GM18511 (cell line): Measurements from ENCODE around the gene PLPP2.

ENCODE experiments used
- ATAC-seq: cut with Tn5 transposase; IDR thresholded peaks from one replicate; pipeline ENCODE4 v1.9.1; 2021; ENCODE audit warnings: mild to moderate bottlenecking, moderate library complexity; ENCODE audit not compliant: unreplicated experiment

The PLPP2 gene

DNA sequence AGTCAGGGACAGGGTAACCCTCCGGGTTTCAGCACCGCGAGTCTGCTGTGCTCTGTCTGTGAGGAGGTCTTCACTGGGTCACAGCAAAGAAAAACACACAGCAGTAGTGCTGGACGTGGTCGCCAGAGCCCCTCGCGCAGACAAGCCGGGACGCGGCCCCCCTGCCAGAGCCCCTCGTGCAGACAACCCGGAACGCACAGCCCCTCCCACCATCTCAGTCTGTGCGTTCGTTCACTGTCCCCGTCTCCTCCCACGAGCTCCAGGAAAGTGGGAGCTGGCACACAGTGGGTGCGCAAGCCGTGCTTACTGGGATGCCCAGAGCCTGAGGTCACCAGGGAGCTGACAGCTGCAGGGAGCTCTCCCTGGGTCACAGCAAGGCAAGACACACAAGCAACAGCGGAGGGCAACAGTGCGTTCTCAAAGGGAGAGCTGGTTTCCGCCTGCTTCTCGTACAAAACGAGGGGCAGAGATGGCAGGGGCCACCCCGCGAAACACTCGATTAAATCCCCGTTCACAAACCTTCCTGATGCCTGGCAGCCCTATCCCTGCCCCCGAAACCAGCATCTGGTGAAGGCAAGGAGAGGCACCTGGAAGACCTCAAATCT is 3.2 kb upstream of the PLPP2 start:
- ATAC-seq = no peak

- no peak for ATAC-seq
Observed at GRCh38 chr19:293436-294110, 2.4 kb upstream of the PLPP2 start.

- ATAC-seq = no peak
Observed at GRCh38 chr19:292951-293350, 1.7 kb upstream of the PLPP2 start.

GRCh38 chr19:292281-292884 is 1.2 kb upstream of the PLPP2 start:
- ATAC-seq = no peak

DNA sequence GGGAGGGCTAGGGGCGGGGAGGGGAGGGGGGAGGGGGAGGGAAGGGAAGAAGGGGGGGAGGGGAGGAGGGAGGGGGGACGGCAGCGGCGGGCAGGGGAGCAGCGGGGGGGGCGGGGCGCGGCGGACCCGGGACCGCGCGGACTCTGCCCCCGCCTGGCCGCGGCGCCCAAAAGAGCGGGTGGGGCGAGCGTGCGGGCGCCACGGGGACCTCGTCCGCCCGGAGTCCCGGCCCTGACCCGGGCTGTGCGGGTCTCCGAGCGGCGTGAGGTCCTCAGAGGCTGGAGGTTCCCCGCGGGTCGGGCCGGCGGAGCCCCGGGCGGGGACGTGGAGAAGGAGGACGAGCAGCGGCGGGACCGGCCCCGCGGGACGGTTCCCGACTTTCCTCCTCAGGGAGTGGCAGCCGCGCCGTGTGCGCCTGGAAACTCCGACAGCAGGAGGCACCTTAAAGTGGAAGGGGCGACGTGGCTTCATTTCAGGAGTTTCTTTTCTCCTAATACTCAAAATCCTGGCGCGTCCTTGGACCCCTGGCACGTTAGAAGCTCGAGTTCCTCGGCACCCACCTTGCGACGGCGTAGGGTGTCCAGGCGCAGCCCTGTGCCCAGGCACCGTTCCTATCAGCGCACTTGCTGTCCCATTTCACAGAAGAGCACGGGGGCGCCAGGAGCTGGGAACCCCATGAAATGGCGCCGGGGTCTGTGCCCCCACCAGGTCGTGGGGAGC is 518 bp upstream of the PLPP2 start:
- ATAC-seq = no peak

- ATAC-seq = no peak
Observed at GRCh38 chr19:290372-291005, 714 bp downstream of the PLPP2 start.

- ATAC-seq = no peak
Observed at GRCh38 chr19:289651-290371, 1.4 kb downstream of the PLPP2 start.

DNA sequence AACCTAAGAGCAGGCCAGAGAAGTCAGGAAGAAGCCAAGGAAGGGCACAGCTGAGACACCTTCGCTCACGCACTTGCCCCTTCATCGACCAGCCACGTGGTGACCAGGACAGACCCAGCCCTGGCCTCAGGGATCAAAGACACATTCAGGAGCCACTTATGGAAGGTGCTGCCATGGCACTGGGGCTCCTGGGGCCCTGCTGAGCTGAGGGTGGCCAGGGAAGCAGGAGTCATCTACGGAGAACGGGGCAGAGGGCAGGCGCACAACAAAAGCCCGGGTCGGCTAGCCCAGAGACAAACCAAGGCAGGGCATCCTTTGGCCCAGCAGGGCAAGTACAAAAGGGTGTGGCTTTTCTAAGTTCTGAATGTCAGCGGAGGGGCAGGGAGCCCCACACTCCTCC is 2.3 kb downstream of the PLPP2 start:
- no peak for ATAC-seq

DNA sequence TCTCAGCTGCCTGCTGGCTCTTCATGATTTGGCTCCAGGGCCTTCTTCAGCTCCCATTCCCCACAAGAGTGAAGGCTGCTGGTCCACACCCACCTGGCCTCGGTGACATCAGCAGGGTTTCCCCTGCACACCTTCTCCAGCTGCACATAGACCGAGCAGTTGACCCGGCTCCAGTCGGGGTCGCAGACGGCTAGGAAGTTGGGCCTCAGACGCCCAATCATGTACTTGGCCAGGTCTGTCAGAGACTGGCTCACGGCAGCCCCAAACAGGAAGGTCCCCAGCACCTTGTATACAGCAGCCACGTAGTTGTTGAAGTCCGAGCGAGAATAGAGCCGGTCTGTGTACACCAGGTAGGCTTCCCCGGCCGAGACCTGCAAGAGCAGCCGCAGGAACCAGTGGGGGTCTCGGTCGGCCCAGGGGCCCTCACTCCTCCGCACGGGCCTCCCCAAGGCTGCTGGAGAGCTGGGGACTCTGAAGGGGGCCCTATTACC is 3.8 kb downstream of the PLPP2 start:
- ATAC-seq = no peak

- ATAC-seq = no peak
Observed at GRCh38 chr19:283395-283794, 7.8 kb downstream of the PLPP2 start.

GRCh38 chr19:282501-282900 is 8.7 kb downstream of the PLPP2 start:
- ATAC-seq = no peak

- ATAC-seq = no peak
Observed at GRCh38 chr19:281992-282391, 9.2 kb downstream of the PLPP2 start.

DNA sequence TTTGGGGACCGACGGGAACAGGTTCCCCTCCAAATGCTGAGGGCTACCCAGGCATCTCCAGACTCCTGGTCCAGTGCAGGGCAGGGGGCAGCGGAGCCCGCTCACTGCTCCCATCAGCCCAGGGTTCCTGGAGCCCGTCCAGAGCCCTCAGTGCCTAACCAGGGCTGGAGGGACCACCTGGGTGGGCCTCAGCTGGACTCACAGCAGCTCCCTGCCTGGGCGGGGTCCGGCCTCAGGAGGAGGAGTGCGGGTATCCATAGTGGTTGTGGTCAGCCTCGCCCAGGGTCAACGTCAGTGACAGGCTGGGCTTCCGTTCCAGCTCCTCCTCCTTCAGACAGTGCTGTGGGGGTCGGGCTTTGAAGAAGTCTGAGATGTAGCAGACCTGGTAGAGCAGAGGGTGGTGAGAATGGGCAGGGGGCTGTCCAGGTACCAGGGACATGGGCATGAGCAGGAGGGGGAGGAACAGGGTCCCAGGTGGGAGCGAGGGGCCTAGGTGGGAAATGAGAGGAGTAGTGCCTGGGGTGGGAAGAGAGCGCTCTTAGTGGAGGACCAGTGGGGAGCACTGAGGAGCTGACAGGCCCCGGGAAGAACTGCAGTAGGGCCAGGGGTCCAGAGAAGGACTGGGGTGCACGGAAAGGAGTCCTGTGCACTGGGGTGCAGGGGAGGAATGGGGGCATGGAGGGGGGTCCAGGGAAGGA is 9.9 kb downstream of the PLPP2 start:
- no peak for ATAC-seq

- no peak for ATAC-seq
Observed at GRCh38 chr19:280541-281009, 10.6 kb downstream of the PLPP2 start.

DNA sequence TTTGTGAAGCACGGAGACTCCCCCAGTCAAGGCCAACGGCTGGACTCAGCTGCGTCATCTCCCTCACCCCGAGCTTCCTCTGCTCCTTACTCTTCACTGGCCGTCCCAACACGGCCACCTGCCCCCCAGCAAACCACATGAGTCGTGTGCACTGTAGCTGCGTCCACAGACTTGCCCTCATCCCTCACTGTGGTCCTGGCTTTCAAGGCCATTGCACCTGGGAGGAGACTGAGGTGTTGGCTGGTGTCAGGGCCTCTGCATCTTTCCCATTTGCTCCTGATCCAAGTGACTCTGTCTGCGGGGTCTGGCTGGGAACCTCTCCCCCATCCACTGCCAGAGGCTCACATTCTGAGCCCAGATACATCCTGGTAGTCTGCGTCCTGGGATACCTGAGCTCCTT is 11.5 kb downstream of the PLPP2 start:
- no peak for ATAC-seq

DNA sequence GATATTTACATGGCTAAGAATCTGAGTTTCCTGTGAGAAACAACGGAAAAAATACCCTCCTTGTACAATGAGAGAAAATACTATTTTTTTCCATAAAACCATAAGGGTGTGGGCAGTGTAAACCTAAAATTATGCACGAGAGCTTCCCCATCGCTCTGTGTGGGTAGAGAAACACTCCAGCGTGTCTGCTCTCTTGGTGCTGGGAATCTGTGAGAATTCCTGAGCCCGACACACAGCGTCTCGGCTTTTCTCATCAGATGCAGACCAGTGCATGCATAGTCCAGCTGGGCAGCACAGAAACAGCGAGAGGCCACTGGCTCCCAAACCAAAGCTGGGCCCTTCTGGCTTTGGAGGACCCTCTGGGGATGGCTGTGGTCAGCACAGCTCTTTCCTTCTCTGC is 12.0 kb downstream of the PLPP2 start:
- no peak for ATAC-seq

GRCh38 chr19:277581-278165 is 13.5 kb downstream of the PLPP2 start:
- ATAC-seq = no peak

DNA sequence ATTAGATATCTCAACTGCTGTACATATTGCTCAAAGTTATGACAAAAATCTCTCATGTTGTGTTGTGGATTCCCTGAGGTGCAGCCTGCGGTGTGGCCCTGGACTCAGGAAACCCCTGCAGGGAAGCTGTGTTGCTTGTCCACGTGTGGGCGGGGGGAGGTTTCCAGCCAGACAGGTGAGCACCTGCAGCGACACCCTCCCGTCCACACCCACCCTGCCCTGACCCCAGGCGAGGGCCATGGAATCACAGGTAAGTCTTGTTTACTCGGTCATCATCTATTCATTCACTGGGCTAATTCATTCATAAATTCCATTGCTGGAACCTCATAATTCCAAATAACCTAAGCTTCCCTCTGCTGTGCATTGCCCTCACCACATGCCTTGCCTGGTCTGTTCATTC is 14.1 kb downstream of the PLPP2 start:
- ATAC-seq = no peak

DNA sequence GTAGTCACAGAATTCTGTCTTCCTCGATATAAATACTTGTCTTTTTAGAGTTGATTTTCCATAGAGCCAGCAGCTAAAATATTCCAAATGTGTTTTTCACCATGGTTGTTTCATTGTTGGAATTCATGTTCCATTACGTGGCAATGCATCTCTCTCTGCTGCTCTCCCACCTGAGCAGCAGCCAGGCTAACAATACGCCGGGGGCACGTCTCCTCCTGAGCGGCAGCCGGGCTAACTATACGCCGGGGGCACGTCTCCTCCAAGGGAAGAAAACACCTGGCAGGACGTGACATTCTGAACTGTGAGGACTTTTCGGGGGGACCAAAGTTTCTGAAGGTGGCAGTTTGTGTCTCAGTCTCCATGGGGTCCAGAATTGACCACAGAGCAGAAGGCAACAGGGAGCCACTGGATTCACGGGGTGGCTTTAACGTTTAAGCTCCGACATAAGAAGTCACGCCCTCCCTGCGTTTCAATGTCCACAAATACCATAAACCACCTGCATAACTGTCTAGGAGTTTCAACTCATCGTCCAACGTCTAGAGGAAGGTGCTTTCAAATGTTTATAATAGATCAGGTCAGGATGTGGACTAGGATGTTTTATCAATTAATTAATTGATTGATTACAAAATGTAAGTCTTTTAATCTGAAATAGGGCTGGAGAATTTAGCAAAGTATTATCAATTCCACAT is 15.1 kb downstream of the PLPP2 start:
- no peak for ATAC-seq
